ENCODE data around the gene CLSTN3.

GRCh38 chr12:7158781-7159609 lies 28.8 kb downstream of the CLSTN3 start:
- TF ChIP-seq ZNF10 (CRISPR knock-in tag; IDR thresholded peaks at IDR 0.05; ENCODE audit: borderline replicate concordance, low read depth) (no peak), ZNF274 (CRISPR knock-in tag; IDR thresholded peaks at IDR 0.05) (no peak), CTCF (CRISPR knock-in tag; IDR thresholded peaks at IDR 0.05) (no peak), HES4 (CRISPR knock-in tag; IDR thresholded peaks at IDR 0.05; ENCODE audit: borderline replicate concordance) (no peak), ZNF30 (CRISPR knock-in tag; IDR thresholded peaks at IDR 0.05) (no peak)

All from HepG2 (cell line).